GM18858 (cell line): Measurements from ENCODE around the gene TSN.
"Not testable (repeated sequence)": the region's sequence is repeated elsewhere in the genome, so short reads cannot be mapped to it uniquely, and the experiment has no call there.

ENCODE experiments used
- ATAC-seq: cut with Tn5 transposase; IDR thresholded peaks from one replicate; pipeline ENCODE4 v1.9.1; 2021; ENCODE audit not compliant: unreplicated experiment

The TSN gene

DNA sequence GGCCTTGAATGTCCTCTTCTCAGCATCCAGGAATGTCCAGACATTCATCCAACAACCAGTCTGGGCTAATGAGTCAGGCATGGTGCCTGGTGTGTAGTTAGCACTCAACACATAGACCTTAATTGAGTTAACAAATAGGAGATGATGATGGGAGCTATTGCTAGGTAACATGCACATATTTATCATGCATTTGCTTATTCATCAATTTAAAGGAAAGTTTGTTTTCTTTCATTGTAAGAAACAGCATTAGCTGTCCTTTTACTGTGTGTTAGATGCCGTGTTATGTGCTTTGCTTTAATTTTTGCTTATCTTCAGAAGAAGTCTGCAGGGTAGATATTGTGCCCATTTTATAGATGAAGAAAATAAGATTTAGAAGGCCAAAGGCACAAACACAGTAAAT is 43.2 kb downstream of the TSN start:
- ATAC-seq = no peak

DNA sequence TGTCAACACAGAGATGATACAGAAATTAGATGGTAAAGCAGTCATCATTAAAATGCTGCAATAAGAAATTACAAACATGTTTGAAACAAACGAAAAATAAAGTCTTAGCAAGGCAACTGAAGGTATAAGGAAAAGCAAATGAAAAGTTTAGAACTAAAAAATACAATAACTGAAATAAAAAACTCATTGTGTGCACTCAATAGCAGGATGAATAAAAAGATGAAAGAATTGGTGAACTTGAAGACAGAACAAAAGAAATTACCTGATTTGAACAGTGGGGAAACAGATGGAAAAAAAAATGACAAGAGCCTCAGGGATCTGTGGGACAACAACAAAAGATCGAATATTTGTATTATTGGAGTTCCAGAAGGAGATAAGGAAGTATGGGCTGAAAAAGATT is 46.5 kb downstream of the TSN start:
- ATAC-seq = no peak

GRCh38 chr2:121803503-121803902 is 48.1 kb downstream of the TSN start:
- ATAC-seq = no peak

DNA sequence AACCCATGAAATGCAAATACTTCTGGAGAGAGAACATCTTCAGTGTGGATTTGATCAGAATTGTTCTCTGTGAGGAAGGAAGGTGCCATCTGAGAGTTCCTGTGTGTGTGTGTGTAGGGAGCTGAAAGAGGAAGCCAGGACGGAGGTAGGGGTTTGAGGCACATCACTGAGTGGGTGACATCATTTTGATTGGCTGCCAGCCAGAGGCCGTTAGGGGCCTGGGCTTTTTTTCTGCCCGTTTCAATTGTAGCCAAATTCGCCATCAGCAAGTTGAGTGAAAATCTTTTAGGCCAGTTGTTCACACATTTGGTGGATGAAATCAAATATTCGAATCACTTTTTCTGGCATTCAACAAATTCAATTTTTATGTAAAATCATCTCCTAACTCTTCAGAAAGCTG is 48.9 kb downstream of the TSN start:
- ATAC-seq = peak; percentile 78

DNA sequence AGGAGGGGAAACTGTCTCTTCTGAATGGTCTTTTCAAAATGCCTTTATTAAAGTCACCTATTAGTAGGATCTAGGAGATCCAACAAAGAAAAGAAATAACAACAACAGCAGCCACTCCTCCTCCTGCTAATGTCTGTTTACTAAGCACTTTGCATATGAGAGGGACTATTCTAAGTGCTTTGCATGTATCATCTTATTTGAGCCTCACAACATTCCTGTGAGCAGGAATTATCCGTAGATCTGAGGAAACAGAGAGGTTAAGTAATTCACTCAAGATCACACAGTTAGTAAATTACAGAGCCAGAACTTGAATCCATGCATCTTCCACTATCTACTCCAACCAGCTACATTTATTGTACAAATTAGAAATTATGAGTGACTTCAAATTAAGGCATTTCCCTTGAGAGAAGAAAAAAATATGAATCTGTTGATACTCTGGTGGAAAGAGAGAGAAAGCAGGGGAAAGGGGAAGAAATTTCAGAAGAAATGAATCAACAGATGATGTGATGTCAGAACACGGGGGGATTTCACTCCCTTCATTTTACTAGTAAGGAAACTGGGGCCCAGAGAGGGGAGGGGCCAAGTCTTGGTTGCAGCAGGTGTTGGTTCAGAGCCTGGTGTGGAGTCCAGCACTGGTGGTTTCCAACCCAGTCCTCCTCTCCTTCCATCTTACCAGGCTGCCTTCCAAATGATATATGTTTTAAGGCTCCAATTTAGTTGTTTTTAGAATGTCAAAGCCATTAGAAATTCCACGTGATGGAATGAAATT is 49.7 kb downstream of the TSN start:
- no peak for ATAC-seq

- no peak for ATAC-seq
These were observed 50.3 kb downstream of the TSN start for GRCh38 chr2:121805766-121806143.

GRCh38 chr2:121807771-121808170 is 52.3 kb downstream of the TSN start:
- ATAC-seq = not testable (repeated sequence)

- no peak for ATAC-seq
These were observed 54.2 kb downstream of the TSN start for GRCh38 chr2:121809607-121810006.

GRCh38 chr2:121810959-121811853 is 55.8 kb downstream of the TSN start:
- ATAC-seq = peak; percentile 89

- not testable (repeated sequence) for ATAC-seq
These were observed 57.6 kb downstream of the TSN start for GRCh38 chr2:121813083-121813482.

DNA sequence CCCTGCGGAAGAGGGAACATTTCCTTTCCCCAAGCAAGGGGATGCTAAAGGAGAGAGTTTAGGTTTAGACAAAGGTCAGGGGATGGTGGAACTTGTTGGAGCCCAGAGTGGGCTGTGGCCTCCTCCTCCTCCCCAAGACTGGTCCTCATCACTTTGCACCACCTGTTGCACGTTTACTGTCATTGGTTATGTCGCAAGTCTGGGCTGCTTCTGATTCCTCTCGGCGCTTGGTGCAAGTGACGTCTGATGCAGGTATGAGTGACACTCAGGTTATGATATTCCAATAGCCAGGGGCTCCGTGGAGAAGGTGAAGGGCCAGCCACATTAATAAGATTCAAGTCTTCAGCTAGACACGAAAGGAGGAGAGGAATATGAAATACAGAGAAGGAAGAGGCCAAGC is 59.8 kb downstream of the TSN start:
- no peak for ATAC-seq

GRCh38 chr2:121816797-121817196 is 61.3 kb downstream of the TSN start:
- no peak for ATAC-seq

GRCh38 chr2:121817304-121817703 is 61.9 kb downstream of the TSN start:
- ATAC-seq = not testable (repeated sequence)
